H1 (cell line): ENCODE measurements around the gene CENPX. TPM values are rescaled to one million over a fixed set of nuclear protein-coding genes. Genes with fewer than 3 reads are reported as not detected.
A peak's percentile ranks its signal among the peaks of the same experiment; 100 is the strongest.

Experiments used
- CTCF ChIA-PET: fragments of 300-600 bp; sonication (Branson Sonifier 250); formaldehyde crosslinking; loops from one replicate; lab custom pipeline; 2021; ENCODE audit not compliant: partially characterized antibody; lab: Charles Lee
- POLR2A ChIA-PET: fragments of 300-600 bp; sonication (Branson Sonifier 250); formaldehyde crosslinking; loops from one replicate; lab custom pipeline; 2021; ENCODE audit warnings: inconsistent platforms; ENCODE audit not compliant: partially characterized antibody; lab: Charles Lee
- DNase-seq, 2 experiments: peaks; one replicate each; pipeline versions ENCODE4 v3.0.0 to v3.0.0-alpha.2; 2010 to 2022; ENCODE audit warnings: low spot score in 2 of 2, low read depth in 1 of 2, mixed read lengths in 1 of 2
- FAIRE-seq: peaks from 2 replicates; lab custom pipeline; 2011; peaks lifted over from hg19 to GRCh38; lab: Jason Lieb, UNC
- H2AFZ ChIP-seq: 2 replicates; pipeline ENCODE4 v1.8.1; 2012; ENCODE audit warnings: low read length, inconsistent platforms
- H2AK5ac ChIP-seq: 2 replicates; pipeline ENCODE4 v1.6.1; 2013; ENCODE audit warnings: low read depth, low read length
- H2BK120ac ChIP-seq: replicated peaks from 2 replicates; pipeline ENCODE3; 2013; ENCODE audit warnings: low read depth, low read length, inconsistent platforms
- H2BK12ac ChIP-seq: 2 replicates; pipeline ENCODE4 v1.6.1; 2013; ENCODE audit warnings: low read depth, low read length
- H2BK15ac ChIP-seq: 2 replicates; pipeline ENCODE4 v1.6.1; 2013; ENCODE audit warnings: low read length
- H2BK20ac ChIP-seq: 2 replicates; pipeline ENCODE4 v1.6.1; 2013; ENCODE audit warnings: low read length
- H2BK5ac ChIP-seq: 2 replicates; pipeline ENCODE4 v1.6.1; 2013; ENCODE audit warnings: low read depth, low read length
- H3K14ac ChIP-seq: 2 replicates; pipeline ENCODE4 v1.6.1; 2013; ENCODE audit warnings: inconsistent platforms; ENCODE audit not compliant: insufficient read length
- H3K18ac ChIP-seq: 2 replicates; pipeline ENCODE4 v1.6.1; 2013; ENCODE audit warnings: low read length; ENCODE audit errors: extremely low read depth
- H3K23ac ChIP-seq: 2 replicates; pipeline ENCODE4 v1.6.1; 2013; ENCODE audit warnings: inconsistent platforms; ENCODE audit not compliant: insufficient read length
- H3K23me2 ChIP-seq: 2 replicates; pipeline ENCODE4 v1.6.1; 2013; ENCODE audit warnings: low read depth, low read length
- H3K27ac ChIP-seq: 2 replicates; pipeline ENCODE4 v1.6.1; 2011; ENCODE audit warnings: low read depth, low read length, inconsistent platforms
- H3K27me3 ChIP-seq, 4 experiments: replicated peaks in 1 of 4; 1 replicate in 1 of 4; 2 replicates in 3 of 4; pipeline versions ENCODE4 v1.6.1 to v1.8.1; 2011 to 2013; ENCODE audit warnings: low read length in 3 of 4, mild to moderate bottlenecking in 3 of 4, inconsistent platforms in 2 of 4, mixed read lengths in 2 of 4, moderate library complexity in 1 of 4; ENCODE audit not compliant: control insufficient read depth in 3 of 4, insufficient read depth in 3 of 4; ENCODE audit errors: extremely low read depth in 1 of 4
- H3K36me3 ChIP-seq, 4 experiments: 2 replicates each; pipeline versions ENCODE4 v1.6.1 to v1.8.1; 2011 to 2013; ENCODE audit warnings: mild to moderate bottlenecking in 4 of 4, low read length in 3 of 4, moderate library complexity in 2 of 4, control low read depth in 1 of 4, inconsistent platforms in 1 of 4; ENCODE audit not compliant: insufficient read depth in 4 of 4, control insufficient read depth in 2 of 4
- H3K4ac ChIP-seq: replicated peaks from 2 replicates; pipeline ENCODE3; 2013; ENCODE audit warnings: low read length, low read depth, mixed read lengths, inconsistent platforms; ENCODE audit not compliant: insufficient read length
- H3K4me1 ChIP-seq, 4 experiments: replicated peaks in 1 of 4; 1 replicate in 1 of 4; 2 replicates in 3 of 4; pipeline versions ENCODE4 v1.6.1 to v1.8.1; 2011 to 2013; ENCODE audit warnings: low read length in 3 of 4, inconsistent platforms in 2 of 4, mixed read lengths in 1 of 4; ENCODE audit not compliant: insufficient read depth in 4 of 4, control insufficient read depth in 3 of 4
- H3K4me2 ChIP-seq, 2 experiments: 2 replicates each; pipeline versions ENCODE4 v1.6.1 to v1.8.1; 2011 to 2013; ENCODE audit warnings: low read depth in 2 of 2, low read length in 2 of 2, control low read depth in 1 of 2, inconsistent platforms in 1 of 2, mild to moderate bottlenecking in 1 of 2; ENCODE audit not compliant: insufficient read depth in 1 of 2
- H3K4me3 ChIP-seq, 4 experiments: fragments of 200-600, 300-600 bp in 1 of 4; sonication (generic), shearing (Covaris generic), sonication (Bioruptor Twin) in 1 of 4; 2 replicates each; pipeline versions ENCODE4 v1.5.1 to v1.8.1; 2011 to 2016; ENCODE audit warnings: low read length in 4 of 4, low read depth in 3 of 4, control low read depth in 2 of 4, inconsistent platforms in 2 of 4, mild to moderate bottlenecking in 2 of 4, mixed read lengths in 1 of 4, moderate library complexity in 1 of 4; ENCODE audit not compliant: insufficient read depth in 2 of 4; ENCODE audit errors: extremely low read depth in 1 of 4
- H3K56ac ChIP-seq: replicated peaks from 2 replicates; pipeline ENCODE3; 2013; ENCODE audit warnings: low read depth, mild to moderate bottlenecking, mixed read lengths, low read length, inconsistent platforms; ENCODE audit not compliant: insufficient read length
- H3K79me1 ChIP-seq: 2 replicates; pipeline ENCODE4 v1.6.1; 2013; ENCODE audit warnings: low read depth, low read length, control low read depth
- H3K79me2 ChIP-seq, 2 experiments: 2 replicates each; pipeline versions ENCODE4 v1.6.1 to v1.8.1; 2012 to 2013; ENCODE audit warnings: low read length in 2 of 2, mild to moderate bottlenecking in 2 of 2, inconsistent platforms in 1 of 2; ENCODE audit not compliant: insufficient read depth in 2 of 2, control insufficient read depth in 1 of 2
- H3K9ac ChIP-seq, 4 experiments: replicated peaks in 1 of 4; 1 replicate in 1 of 4; 2 replicates in 3 of 4; pipeline versions ENCODE4 v1.6.1 to v1.8.1; 2011 to 2013; ENCODE audit warnings: low read depth in 3 of 4, low read length in 3 of 4, control low read depth in 2 of 4, mild to moderate bottlenecking in 2 of 4, moderate library complexity in 2 of 4, inconsistent platforms in 1 of 4; ENCODE audit errors: extremely low read depth in 1 of 4
- H3K9me3 ChIP-seq, 2 experiments: 2 replicates each; pipeline versions ENCODE4 v1.6.1 to v1.8.1; 2012 to 2013; ENCODE audit warnings: mild to moderate bottlenecking in 2 of 2, moderate library complexity in 2 of 2, control low read depth in 1 of 2, inconsistent platforms in 1 of 2, low read depth in 1 of 2, low read length in 1 of 2, mixed read lengths in 1 of 2; ENCODE audit not compliant: insufficient read depth in 2 of 2
- H4K20me1 ChIP-seq, 2 experiments: replicated peaks in 1 of 2; 2 replicates each; pipeline versions ENCODE3 to v1.8.1; 2011 to 2013; ENCODE audit warnings: inconsistent platforms in 2 of 2, low read length in 2 of 2, mild to moderate bottlenecking in 1 of 2; ENCODE audit not compliant: insufficient read depth in 2 of 2, control insufficient read depth in 1 of 2
- H4K5ac ChIP-seq: 2 replicates; pipeline ENCODE4 v1.6.1; 2013; ENCODE audit warnings: low read length, low read depth, mixed read lengths, inconsistent platforms; ENCODE audit not compliant: insufficient read length
- H4K8ac ChIP-seq: 2 replicates; pipeline ENCODE4 v1.8.0; 2013; ENCODE audit warnings: mild to moderate bottlenecking, moderate library complexity, low read length, inconsistent platforms; ENCODE audit not compliant: insufficient read depth; ENCODE audit errors: extremely low read depth
- H4K91ac ChIP-seq: replicated peaks from 2 replicates; pipeline ENCODE3; 2013; ENCODE audit warnings: low read length, mixed read lengths, inconsistent platforms; ENCODE audit not compliant: insufficient read length
- PHF8 ChIP-seq: fragments of 200-600 bp; sonication (generic); conservative IDR thresholded peaks from 2 replicates; pipeline ENCODE4 v1.7.1; 2012; ENCODE audit warnings: low read depth, mild to moderate bottlenecking, inconsistent platforms, low read length, moderate library complexity
- WGBS, 2 experiments: shearing (Covaris generic) in 1 of 2; methylation state at CpG; one replicate each; pipeline versions ENCODE4 v1.1.6 to v1.1.7; 2013 to 2015; ENCODE audit warnings: low lambda C conversion rate in 2 of 2, mixed read lengths in 2 of 2, inconsistent platforms in 1 of 2, low coverage in 1 of 2, missing lambda C conversion rate in 1 of 2; ENCODE audit not compliant: insufficient replicate concordance in 2 of 2, insufficient coverage in 1 of 2, insufficient read length in 1 of 2; ENCODE audit errors: extremely low coverage in 1 of 2, missing lambda C conversion rate in 1 of 2; 5-methylcytosine and 5-hydroxymethylcytosine counted together
- polyA plus RNA-seq, 7 experiments: library from polyadenylated mRNA; depleted of rRNA in 3 of 7; stranded (reverse) in 5 of 7; unstranded in 2 of 7; fragments of >200 nt in 5 of 7; fragments of 200-250 nt in 2 of 7; gene quantifications; 1 replicate in 5 of 7; 2 replicates in 1 of 7; 4 replicates in 1 of 7; pipeline versions ENCODE4 v1.2.1 to v1.2.3, GENCODE V29; 2011 to 2013; ENCODE audit warnings: missing spikeins in 2 of 7, mixed read lengths in 2 of 7
- total RNA-seq: library from RNA; stranded (reverse); fragmentation: NEBNext Ultra II Directional; extraction: Animal tissue kit (Norgen Biotek cat#: 25700); gene quantifications from 2 replicates; pipeline ENCODE4 v1.2.1, GENCODE V29; 2021

Gene CENPX
- total and polyA plus RNA-seq, 2 of the 8 experiments (the other 6 are each of a cell fraction or from before 2014, with no cell fraction given), result 116 to 122 TPM

DNA sequence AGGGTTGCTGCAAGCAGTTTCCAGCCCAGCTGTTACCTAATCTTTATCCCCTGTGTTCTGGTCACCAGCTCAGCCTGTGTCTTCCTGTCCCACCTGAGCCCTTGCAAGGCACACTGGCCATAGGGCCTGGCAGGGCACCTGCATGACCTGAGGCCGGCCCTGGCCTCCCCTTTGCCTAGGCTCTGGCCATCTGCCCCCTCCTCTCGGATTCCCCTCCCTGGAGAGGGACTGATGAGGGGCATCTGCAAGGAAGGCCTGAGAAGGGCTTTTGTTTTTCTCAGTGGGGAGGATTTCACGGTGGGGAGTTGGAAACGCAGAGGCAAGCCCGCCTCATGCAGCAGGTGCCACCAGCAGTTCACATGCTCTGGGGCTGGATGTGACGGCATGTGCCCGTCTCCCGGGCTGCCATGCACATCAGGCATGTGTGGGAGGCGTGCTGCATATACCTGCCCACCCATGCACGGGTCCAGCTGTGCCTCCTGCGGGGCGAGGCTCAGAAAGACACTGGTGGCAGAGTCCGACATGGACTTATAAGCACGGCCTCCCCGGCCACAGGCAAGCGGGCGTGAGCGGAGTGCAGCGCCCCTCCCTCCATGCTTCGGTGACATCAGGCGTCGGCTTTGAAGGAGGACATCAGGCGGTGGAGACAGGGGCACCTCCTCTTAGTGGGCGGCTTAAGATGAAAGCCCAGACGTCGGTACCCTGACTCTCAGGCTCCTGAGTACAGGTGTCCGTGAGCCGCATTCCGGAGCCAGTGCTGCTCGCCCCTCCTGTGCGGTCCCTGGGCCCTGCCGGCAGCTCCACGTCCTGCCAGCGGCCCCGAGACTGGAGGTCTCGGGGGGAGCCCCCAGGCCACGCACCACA lies 28.7 kb downstream of the CENPX start:
- no peak overlapping the region for H3K4ac ChIP-seq
- 0 out of 2 replicates have a peak overlapping the region, but pooled peaks have one; percentile 3 for H2BK12ac ChIP-seq
- no peak overlapping the region for H3K27ac ChIP-seq
- FAIRE-seq, result no peak
- H3K36me3 ChIP-seq, result no peaks in the 10 kb centered on the region
- TF ChIP-seq PHF8, result no peak
- TF ChIP-seq, all 59 proteins: peak for 0
- no peak overlapping the region for H4K5ac ChIP-seq
- H3K27me3 ChIP-seq, result no peaks in the 10 kb centered on the region
- H4K8ac ChIP-seq, result no peak overlapping the region; the same call in none of the 2 replicates
- H2BK120ac ChIP-seq, result peak overlapping the region; percentile 43
- CTCF ChIA-PET, result interaction anchor here (1.0 to 2.3 kb wide), 3 partner anchors 26 to 125 kb away, joined by 3 to 6 read pairs (median 4); no protein-coding TSS in a partner anchor
- WGBS, 2 experiments, result 88% methylated on average over 37 of the region's 37 CpGs; no CpG with 5 or more reads in 1 of the 2 experiments
- peak in 1 of 2 experiments; percentile 49 for DNase-seq
- H3K4me3 ChIP-seq, result no peak overlapping the region
- no peak overlapping the region for H3K56ac ChIP-seq
- no peak overlapping the region for H3K4me2 ChIP-seq
- H3K18ac ChIP-seq, result no peak overlapping the region
- peaks cover 3 to 14% of the 10 kb centered on the region in 2 experiments for H4K20me1 ChIP-seq
- H2AFZ ChIP-seq, result no peak overlapping the region
- no peak overlapping the region for H3K14ac ChIP-seq
- H3K79me1 ChIP-seq, result peaks cover 7% of the 10 kb centered on the region
- no peak overlapping the region for H2BK20ac ChIP-seq
- H3K4me1 ChIP-seq, result peaks cover 0 to 31% (median 27%) of the 10 kb centered on the region in 4 experiments; a peak in 6 of 7 replicates
- H3K23me2 ChIP-seq, result no peaks in the 10 kb centered on the region
- H2AK5ac ChIP-seq, result 0 out of 2 replicates have a peak overlapping the region, but pooled peaks have one; percentile 39
- H3K9ac ChIP-seq, result no peak overlapping the region
- H4K91ac ChIP-seq, result peak overlapping the region; percentile 30
- POLR2A ChIA-PET, result interaction anchor here (1.0 to 1.5 kb wide), 4 partner anchors 8 to 19 kb away, joined by 3 read pairs; no protein-coding TSS in a partner anchor
- peaks cover 0 to 3% of the 10 kb centered on the region in 2 experiments; a peak in 1 of 4 replicates for H3K79me2 ChIP-seq
- peak overlapping the region; percentile 66; the same call in 1 of the 2 replicates for H2BK5ac ChIP-seq
- no peaks in the 10 kb centered on the region for H3K9me3 ChIP-seq
- no peak overlapping the region for H3K23ac ChIP-seq
- H2BK15ac ChIP-seq, result 0 out of 2 replicates have a peak overlapping the region, but pooled peaks have one; percentile 29
